Measurements from ENCODE around the gene SAYSD1.

SAYSD1 gene

DNA sequence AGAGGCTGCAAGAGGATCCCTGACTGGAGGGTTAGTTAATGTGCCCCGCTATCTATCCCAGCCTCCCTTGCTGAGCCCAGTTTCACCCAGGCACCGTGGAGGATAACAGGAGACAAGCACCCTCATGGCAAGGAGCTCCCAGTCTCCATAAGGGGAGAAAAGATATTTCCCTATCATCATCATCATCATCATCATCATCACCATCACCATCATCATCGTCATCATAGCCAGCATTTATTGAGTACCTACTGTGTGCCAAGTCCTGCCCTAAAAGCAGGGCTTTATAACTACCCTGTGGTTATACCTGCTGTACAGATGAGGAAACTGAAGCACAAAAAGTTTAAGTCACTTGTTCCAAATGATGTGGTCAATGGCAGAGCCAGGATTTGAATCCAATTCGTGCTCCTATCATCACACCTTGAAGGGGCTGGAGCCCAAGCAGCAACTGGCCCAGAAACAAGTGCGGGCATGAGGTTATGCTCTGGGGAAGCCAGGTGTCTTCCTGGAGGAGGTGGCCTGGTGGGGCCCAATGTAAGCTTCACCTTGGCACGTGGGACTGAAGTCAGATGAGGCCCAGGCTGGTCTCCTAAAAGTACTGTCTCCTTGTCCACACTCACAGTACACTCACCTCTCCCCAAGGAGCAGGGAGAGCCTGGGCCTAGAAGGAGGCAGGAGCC, 56.4 kb downstream of the SAYSD1 start:
- DNase-seq (ENCODE audit: low read depth in 1 of 2, low spot score in 1 of 2), result no peak

GRCh38 chr6:39057251-39058155, 57.5 kb downstream of the SAYSD1 start:
- no peak for DNase-seq (ENCODE audit: low read depth in 1 of 2, low spot score in 1 of 2)

DNA sequence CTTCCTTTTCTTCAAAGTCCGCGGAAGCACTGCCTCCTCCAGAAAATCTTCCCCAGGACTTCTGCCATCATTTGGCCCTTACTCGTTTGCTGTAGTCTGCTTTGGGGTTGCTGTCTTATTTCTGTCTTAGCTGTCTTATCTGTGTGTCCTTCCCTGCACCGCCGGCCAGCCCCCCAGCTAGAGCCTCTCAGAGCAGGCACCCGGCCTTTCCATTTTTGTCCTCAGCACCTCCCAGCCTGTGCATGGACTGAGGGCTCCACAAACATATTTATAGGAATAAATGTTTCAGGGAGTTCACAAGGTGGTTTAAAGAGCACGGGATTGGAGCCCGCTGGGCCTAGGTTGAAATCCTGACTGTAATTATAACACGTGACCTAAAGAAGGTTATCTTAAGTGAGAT, 58.3 kb downstream of the SAYSD1 start:
- no peak for DNase-seq (ENCODE audit: low read depth in 1 of 2, low spot score in 1 of 2)

GRCh38 chr6:39056191-39056590, 58.8 kb downstream of the SAYSD1 start:
- DNase-seq (ENCODE audit: low read depth in 1 of 2, low spot score in 1 of 2), result no peak

DNA sequence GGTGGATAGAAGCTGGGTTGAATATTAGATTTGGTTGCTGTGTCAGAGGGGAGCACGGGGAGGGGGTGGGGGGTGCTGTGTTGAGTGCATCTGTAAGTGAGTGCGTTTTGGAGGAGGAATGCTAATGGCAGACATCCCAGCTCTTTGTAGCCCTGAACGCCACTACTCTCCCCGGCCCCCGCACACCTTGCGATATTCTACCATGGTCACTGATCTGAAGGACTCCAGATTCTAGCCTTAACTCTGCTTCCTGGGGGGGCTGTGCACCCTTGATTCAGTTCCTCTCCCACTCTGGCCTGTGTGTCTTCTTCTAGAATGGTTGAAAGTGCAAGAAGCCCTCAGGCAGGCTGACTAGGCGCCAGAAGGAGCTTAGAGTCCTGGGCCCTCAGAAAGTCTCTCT, 59.3 kb downstream of the SAYSD1 start:
- DNase-seq (ENCODE audit: low read depth in 1 of 2, low spot score in 1 of 2), result no peak

DNA sequence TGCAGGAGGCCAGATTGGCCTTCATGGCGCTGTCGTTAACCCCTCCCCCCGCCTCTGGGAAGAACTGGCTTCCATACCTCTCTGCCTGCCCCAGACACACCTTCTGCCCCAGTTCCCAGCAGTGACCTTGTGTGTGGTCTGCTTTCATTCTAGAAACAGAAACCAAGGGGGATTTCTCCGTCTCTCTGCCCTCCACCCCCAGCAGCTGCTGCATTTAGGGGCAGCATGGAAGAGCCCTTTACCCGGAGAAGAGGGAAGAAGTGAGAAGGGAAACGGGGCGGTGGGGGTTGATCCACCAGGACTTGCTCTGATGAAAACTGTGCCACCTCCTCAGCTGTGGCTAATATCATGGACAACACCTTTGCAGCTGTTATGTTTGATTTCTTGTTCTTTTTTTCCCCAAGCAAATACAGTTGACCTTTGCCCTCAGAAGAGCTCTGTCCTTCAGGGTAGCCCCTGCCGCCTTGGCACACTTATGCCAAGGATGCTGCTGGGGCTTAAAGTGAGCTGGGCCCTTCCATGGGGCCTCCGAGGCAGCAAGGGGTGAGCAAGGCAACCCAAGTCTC, 60.3 kb downstream of the SAYSD1 start:
- no peak for DNase-seq (ENCODE audit: low read depth in 1 of 2, low spot score in 1 of 2)

All from activated T-helper 1 cell treated with anti-CD3 and anti-CD28 coated beads, Interleukin-2, amount 50 U/mL, for 16 hours (primary cell).